NCI-H526 treated with DMSO at 0.1 percent for 48 hours (cell line): ENCODE data around the gene DUSP1.
"Not testable (repeated sequence)": the region's sequence is repeated elsewhere in the genome, so short reads cannot be mapped to it uniquely, and the experiment has no call there.

Experiments
- DNase-seq: peaks from one replicate; lab custom pipeline; 2025; lab: John Stamatoyannopoulos, UW

Gene DUSP1

GRCh38 chr5:172796306-172796705 is 25.3 kb upstream of the DUSP1 start:
- DNase-seq: no peak

DNA sequence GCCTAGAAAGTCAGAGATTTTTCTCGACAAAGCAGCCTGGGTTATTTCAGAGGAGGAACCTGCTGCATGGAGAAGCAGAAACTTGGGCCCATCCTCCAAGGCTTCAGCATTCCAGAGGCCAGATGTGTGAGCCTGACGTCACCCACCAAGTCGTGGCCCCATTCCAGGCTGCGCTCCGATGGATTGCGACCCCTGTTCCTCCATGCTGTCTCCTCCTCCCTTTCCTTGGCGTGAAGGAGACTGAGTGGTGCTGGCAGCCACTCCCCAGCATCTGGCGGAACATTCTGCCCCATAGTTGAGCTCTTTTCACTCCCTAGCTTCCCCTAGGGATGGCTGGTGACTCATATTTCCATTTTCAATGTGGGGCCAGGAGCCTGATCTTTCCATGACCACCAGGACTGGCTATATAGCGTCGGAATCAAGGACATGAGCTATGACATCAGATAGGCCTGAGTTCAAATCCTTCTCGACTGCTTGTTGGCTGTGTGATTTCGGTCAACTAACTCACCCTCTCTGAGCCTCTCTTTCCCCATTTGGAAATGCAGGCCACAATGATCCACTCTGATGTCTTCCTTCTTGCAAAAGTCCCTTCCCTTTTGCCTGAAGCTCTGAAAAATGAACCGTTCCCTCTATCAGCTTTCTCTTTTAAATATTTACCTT is 24.5 kb upstream of the DUSP1 start:
- no peak for DNase-seq

DNA sequence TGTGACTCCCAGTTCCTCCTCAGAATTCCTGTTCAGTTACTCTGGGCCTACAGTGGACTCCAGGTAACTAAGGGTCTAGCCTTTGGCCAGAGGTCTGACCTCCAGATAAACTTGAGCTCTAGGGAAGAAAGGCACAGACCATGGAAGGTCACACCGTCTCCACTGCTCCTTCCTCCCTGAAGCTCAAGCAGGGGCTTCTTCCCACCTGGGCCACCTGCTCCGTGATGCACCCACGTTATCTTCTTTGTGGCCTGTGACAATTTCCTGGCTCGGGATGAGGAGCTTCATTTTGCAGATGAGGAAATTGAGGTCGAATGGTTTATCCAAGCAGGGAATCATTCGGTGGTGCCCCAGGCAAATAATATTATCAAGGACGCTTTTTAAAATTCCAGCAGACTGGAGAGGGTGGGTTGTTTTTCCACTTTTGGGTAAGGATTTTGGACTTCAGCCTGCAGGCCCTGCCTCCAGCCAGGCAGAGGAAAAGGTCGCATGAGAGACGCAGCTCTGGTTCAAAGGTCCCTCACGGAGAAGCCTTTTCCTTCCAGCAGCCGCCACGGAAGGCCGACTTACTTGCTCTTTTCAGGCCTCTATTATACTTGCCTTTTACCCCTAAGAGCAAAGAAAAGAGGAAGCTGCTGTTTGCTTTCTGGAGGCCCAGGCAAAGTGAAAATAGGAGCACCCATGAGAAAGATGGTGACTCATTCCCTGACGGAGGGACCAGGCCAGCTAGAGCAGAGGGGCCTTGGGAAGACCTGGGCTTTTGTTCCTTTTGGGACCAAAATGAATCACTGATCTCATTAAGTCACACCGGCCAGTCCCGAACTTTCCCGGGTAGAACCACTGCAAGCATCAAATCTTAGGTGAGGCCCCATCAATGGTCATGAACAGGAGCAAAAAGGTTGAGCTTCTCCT is 22.8 kb upstream of the DUSP1 start:
- no peak for DNase-seq

DNA sequence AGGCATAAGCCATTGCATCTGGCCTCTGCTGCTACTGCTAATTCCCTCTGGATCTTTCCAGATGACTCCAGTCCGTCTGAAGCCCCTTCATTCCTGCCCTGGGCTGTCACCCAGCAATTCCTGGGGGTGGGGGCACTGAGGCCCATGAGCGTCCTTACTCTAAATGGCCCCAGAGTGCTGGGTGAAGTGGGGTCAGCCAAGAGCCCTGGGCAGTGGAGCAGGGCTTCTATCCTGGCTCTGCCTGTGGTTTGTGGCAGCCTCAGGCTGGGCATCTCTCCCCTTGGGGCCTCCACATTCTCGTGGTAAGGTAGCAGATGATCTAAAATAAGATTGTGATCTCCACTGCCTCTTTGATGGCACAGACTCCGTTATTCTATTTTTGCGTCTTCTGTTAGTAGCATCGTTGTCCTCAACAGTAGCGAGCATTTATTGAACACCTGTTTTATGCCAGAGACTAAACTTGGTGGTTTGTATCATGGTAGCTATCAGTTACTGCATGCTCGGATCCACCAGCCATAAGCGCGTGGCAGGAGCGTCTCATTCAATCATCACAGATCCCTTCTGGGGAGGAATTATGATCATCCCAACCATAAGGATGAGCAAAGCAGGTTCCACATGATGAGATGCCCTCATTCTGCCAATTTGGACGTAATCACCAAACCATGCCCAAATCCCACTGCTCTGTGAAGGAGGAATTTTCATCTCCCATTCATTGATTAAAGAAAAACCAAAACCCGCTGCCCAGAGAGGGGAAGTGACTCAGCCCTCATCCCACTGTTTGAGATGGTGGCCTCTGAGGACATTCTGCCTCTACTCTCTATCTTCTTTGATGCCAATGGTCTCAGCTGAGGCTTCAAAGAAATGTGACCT is 21.9 kb upstream of the DUSP1 start:
- DNase-seq: no peak

DNA sequence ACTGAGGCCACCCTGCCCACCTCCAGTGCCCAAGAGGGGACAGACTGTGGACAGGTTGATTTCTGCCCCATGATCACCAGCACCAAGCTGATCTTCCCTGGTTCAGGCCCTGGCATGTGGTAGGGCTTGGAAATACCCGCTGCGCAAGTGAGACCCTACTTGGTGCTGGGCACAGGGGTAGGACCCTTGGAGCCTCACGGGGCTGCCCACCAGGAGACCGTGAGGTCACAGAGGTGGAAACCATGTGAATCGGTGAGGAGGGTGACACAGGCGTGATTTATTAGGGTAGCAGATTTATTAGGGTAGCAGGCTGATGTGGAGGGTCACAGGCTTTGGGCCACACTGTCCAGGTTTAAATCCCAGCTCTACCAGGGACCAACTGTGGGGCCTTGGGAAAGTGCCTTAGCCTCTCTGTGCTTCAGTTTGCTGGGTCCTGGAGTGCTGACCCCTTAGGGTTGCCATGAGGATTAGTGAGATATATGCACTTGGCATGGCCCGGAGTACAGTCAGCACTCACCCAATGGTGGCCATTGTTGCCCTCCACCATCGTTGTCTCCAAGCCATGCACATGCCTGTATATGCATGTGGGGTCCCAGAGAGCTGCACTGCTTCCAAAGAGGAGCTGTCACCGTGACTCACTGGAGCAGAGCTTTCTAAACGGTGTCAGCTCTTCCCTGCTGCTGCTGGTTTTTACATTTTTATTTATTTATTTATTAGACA is 20.9 kb upstream of the DUSP1 start:
- DNase-seq: no peak

GRCh38 chr5:172791286-172791685 is 20.3 kb upstream of the DUSP1 start:
- DNase-seq: no peak

- DNase-seq: no peak
Measured at GRCh38 chr5:172790496-172790889, 19.5 kb upstream of the DUSP1 start.

DNA sequence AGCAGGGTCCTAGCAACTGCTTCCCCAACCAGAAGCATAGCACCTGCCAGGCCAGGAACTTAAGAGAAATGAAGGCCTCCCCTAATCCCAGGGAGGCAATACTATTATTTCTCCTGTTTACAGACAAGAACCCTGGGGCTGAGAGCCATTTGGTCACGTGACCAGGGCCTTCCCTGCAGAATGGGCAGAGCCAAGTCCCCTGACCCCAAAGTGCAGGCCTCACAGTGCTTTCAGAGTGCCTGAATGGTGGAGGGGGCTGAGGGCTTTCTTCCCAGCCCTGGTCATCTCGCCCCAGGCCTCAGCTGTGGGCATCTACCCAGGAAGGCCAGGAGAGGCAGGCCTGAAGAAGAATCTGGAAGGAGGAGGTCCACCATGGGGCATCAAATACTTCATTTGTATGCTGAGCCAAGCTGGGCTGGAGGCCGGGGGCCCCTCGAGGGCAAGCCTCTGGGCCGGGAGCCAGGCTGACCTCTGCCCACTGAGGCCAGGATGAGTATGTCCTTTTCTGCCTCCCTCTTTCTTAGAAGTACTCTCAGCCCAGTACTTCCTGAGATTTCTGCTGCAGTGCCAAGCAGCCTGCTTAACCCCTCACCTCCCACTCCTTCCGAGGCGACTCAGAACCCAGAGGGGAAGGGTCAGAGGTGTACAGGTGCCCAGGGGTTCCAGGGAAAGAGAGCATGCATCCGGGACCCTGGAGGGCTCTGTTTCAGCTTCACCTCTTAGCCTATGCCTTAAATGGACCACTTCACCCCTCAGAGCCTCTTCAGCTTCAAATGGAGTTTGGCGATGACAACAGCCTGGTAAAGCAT is 18.9 kb upstream of the DUSP1 start:
- DNase-seq: no peak

DNA sequence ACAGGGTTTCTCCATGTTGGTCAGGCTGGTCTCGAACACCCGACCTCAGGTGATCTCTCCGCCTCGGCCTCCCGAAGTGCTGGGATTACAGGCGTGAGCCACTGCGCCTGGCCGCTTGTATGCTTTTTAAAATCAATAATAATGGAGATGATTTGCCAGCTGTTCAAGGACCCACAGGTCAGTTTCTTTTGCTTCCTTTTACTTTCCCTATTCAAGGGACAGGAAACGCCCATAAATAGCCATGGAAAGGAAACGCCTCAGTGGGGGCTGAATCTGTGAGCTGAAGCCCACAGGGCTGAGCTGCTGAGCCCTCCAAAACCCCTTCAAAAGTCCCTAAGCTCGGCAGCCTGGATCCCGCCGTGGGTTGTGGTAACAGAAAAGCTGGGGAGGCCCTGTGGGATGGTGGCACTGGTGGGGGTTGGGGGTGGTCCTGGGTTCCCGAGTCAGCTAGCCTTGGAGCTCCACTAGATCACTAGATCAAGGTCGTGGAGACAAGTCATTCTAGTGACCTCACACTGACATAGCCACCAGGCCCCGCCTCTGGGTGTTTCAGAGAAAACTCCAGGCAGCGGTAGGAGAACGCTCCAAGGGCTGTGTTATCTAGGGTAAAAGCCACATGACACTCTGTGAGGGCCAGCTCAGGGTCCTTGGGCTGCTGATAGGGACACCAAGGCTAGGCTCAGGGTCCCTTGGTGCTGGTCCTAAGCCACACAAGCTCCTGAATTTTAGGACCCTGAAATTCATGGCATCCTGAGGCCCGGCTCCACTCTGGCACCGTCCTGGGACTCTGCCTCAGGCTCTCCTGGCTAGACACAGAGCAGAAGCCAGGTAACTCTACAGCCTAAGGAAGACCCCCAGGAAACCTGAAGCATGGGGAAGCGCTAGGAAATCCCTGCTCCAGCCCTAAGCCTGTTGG is 18.0 kb upstream of the DUSP1 start:
- DNase-seq: no peak

DNA sequence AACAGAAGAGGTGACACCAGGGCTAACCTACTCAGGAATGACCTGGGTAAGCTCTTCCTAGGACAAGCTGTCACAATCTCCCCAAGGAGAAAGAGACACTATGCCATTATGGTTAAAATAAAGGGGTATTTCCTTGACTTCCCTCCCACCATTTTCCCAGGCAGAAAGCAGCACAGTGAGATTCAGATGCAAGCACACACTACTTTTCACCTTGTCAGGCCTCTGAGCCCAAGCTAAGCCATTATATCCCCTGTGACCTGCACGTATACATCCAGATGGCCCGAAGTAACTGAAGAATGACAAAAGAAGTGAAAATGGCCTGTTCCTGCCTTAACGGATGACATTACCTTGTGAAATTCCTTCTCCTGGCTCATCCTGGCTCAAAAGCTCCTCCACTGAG is 16.5 kb upstream of the DUSP1 start:
- not testable (repeated sequence) for DNase-seq

DNA sequence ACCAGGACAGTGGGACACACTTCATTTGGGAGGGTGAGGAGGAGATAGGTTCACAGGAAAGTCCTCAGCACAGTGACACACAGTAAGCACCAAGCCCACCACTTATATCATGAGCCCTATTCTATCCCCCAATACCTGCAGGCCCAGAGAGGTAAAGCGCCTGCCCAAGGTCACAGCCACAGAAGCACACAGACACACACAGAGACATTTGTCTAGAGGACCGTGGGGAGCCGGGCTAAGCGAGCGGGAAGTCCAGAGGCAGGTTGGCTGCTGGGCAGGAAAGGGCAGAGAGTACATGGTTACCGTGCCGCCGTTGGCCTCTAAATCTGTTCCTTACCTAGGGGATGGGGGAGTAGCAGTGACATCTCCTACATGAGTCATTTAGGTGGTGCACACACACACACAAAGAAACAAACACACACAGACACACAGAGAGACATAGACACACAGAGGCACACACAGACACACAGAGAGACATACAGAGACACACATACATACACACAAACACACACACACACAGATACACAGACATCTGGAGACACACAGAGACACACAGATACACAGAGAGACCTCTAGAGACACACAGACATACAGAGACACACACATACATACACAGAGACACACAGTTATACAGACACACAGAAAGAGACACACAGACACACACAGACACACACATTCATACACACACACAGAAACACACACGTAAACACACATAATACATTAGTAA is 15.9 kb upstream of the DUSP1 start:
- DNase-seq: no peak

DNA sequence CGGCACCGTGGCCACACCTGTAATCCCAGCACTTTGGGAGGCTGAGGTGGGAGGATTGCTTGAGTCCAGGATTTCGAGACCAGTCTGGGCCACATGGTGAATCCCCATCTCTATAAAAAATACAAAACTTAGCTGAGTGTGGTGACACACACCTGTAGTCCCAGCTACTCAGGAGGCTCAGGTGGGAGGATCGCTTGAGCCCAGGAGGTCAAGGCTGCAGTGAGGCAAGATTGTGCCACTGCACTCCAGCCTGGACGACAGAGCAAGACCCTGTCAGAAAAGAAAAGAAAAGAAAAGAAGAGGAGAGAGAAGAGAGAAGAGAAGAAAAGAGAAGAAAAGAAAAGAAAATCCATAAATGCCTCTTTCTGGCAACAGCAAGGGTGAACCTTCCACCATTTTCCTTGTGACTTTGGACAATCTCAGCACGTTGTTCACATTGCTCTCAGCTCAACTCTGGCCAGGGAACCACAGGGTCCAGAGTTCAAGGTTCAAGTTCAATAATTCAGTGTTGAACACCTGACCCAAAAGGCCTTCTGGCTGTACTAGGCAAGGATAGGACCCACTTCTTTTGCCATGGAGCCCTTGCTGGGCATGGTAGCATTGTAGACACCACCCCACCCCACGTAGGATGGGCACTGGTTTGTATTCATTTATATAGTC is 14.6 kb upstream of the DUSP1 start:
- no peak for DNase-seq

DNA sequence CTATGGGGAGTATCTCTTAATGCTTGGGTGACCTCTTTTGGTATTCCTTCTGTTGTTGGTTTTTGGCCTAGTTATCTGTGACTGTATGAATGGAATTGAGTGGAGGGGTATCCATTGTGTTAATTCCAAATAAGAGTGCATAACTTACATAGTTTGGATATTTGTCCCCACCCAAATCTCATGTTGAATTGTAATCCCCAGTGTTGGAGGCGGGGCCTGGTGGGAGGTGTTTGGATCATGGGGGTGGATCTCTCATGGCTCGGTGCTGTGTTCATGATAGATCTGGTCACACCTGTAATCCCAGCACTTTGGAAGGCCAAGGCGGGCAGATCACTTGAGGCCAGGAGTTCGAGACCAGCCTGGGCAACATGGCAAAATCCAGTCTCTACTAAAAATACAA is 13.2 kb upstream of the DUSP1 start:
- DNase-seq: not testable (repeated sequence)

- not testable (repeated sequence) for DNase-seq
Measured at GRCh38 chr5:172783319-172783718, 12.3 kb upstream of the DUSP1 start.

- no peak for DNase-seq
Measured at GRCh38 chr5:172782169-172783039, 11.4 kb upstream of the DUSP1 start.

- DNase-seq: no peak
Measured at GRCh38 chr5:172779691-172780341, 8.8 kb upstream of the DUSP1 start.
